Gastrocnemius medialis (tissue), 4 donors: ENCODE results near the gene SPATA25.

Source experiments
- POLR2A ChIP-seq, 2 donors: fragments of 450-650 bp; IDR thresholded peaks; one replicate each; pipeline ENCODE4 v1.6.1; 2017; ENCODE audit warnings: antibody characterized with exemption in 2 of 2, mild to moderate bottlenecking in 2 of 2, moderate library complexity in 2 of 2
- TF ChIP-seq, protein P1 (sequence below), 5 experiments: fragments of 450-650 bp in 3 of 5; fragments of 200-600 bp in 2 of 5; sonication (generic) in 2 of 5; IDR thresholded peaks in 4 of 5; conservative IDR thresholded peaks in 1 of 5; 1 replicate in 4 of 5; 2 replicates in 1 of 5; pipeline ENCODE4 v1.5.1; 2016 to 2019; ENCODE audit warnings: antibody characterized with exemption in 5 of 5, mild to moderate bottlenecking in 3 of 5, moderate library complexity in 3 of 5

DNA sequence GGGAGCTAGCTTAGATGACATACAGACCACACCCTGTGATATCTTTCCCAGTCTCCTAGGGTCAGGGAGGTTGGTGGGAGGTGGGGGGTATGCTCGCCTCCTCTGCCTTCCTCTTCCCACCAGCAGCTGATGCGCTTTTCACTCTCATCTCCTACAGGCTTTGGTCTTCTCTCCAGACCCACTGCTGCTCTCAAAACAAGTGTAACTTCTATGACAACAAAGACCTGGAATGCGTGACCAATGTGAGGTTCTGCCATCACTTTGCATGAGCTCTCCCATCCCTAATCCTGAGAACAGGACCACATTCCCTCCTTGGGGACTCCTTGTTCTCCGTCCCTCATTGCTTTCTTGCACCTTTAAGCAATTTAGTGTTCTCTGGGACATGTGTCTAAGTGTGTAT is 6.4 kb upstream of the SPATA25 start:
- TF ChIP-seq POLR2A (IDR thresholded peaks at IDR 0.05): no peak
- TF ChIP-seq, protein P1, sequence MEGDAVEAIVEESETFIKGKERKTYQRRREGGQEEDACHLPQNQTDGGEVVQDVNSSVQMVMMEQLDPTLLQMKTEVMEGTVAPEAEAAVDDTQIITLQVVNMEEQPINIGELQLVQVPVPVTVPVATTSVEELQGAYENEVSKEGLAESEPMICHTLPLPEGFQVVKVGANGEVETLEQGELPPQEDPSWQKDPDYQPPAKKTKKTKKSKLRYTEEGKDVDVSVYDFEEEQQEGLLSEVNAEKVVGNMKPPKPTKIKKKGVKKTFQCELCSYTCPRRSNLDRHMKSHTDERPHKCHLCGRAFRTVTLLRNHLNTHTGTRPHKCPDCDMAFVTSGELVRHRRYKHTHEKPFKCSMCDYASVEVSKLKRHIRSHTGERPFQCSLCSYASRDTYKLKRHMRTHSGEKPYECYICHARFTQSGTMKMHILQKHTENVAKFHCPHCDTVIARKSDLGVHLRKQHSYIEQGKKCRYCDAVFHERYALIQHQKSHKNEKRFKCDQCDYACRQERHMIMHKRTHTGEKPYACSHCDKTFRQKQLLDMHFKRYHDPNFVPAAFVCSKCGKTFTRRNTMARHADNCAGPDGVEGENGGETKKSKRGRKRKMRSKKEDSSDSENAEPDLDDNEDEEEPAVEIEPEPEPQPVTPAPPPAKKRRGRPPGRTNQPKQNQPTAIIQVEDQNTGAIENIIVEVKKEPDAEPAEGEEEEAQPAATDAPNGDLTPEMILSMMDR (IDR thresholded peaks at IDR 0.05 in 4 of 5, conservative IDR thresholded peaks at IDR 0.05 in 1 of 5): no peak
